GM18505 (cell line): ENCODE data around the gene SH3RF3.

Experiments
- ATAC-seq: cut with Tn5 transposase; IDR thresholded peaks from one replicate; pipeline ENCODE4 v1.9.1; 2021; ENCODE audit not compliant: unreplicated experiment
- POLR2A ChIP-seq: IDR thresholded peaks from 4 replicates; pipeline ENCODE4 v1.6.1; 2011; ENCODE audit warnings: borderline replicate concordance; ENCODE audit not compliant: insufficient read depth, insufficient read length; ENCODE audit errors: extremely low read depth

The SH3RF3 gene

GRCh38 chr2:109382951-109383350, 253.9 kb downstream of the SH3RF3 start:
- ATAC-seq: no peak
- TF ChIP-seq POLR2A: no peak

- ATAC-seq: no peak
- no peak for TF ChIP-seq POLR2A
Measured at GRCh38 chr2:109383505-109384307, 254.7 kb downstream of the SH3RF3 start.

DNA sequence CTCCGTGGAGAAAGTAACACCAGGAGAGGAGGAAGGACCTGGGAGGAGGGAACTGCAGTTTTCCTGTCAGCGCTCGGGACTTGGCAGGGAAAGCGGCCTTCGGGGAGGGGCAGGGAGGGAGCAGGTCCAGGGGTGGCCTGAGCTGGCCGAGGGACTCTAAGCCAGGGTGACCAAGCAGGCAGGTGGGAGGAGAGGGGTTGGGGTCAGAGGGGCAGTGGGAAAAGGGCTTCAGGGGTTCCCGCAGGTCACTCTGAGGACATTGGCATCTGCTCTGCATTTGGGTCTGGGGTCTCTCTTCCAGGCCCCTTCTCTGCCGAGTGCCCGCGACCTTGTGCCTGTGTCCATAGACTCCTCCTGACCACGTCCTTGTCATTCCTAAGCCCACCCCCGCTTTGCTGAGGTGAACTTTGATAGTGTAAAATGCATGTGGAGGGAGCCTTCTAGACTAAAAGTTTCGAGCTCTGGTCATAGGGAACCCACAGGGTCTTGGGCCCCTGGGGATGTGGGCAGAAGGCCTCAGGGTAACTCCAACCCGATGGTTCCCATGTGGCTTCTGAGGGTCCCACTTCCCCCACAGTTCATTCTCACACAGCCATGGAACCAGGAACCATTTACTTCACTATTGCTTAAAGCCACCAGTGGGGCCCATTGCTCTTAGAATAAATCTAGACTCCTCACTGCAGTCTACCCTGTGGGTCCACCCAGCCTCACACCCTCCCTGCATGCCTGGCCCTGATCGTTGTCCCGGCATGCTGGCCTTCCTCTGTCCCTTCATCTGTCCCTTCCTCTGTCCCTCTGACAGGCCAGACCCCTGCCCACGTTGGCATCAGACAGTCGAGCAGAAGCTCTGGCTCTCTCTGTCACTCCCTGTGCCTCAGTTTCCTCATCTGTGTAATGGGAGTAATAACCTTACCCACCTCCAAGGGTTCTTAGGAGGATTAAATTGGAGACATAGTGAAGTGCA, 255.6 kb downstream of the SH3RF3 start:
- ATAC-seq: no peak
- no peak for TF ChIP-seq POLR2A

- TF ChIP-seq POLR2A: no peak
- no peak for ATAC-seq
Measured at GRCh38 chr2:109385506-109385905, 256.5 kb downstream of the SH3RF3 start.

DNA sequence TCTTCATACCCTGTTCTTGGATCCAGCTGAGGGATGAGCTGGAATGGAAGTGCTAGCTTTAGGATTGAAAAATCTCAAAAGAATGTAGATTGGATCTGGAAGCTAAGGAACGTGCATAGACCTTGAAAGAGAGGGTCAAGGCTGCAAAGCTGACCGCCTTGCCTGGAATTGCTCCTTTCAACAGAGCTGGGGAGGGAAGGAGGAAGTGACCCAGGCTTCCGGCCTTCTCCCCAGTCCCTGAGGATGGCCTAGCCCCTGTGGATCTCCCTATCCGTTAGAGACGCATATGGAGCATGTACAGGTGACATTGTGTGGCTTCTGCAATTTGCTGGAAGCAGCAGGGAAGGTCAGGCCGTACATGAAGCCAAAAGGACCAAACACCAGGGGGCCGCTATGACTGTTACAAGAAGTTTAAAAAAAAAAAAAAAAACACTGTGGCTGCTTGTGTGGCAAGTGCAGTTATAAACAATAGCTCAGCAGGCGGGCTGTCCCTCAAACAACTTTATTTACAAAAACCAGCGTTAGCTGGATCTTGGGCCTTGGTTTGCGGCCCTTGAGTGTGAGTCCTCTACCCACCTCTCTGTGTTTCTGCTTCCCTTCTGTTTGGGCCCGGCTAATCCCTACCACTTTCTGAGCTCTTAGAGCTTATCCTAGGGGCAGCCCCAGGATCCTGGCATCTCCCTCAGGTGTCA, 257.1 kb downstream of the SH3RF3 start:
- no peak for ATAC-seq
- TF ChIP-seq POLR2A: no peak

DNA sequence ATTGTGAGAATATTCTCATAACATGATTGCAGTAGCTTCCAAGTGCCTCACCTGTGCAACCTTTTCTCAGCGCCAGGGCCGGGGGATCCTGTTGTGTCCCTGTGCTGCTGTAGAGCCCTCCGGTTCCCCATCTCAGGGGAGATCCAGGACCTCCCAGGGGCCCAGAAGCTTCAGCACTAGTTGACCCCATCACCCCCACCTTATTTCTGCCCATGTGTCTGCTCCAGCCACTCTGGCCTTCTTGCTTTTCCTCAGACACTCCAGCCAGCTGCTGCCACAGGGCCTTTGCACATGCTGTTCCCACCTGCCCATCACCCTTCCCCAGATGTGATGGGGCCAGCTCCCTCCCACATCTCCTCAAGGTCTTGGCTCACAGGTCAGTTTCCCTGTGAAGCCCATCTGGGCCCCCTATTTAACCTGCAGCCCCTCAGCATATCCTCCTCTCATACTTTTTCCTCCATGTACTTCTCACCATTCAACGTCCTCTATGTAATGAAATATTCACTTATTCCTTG, 258.3 kb downstream of the SH3RF3 start:
- no peak for TF ChIP-seq POLR2A
- ATAC-seq: no peak

DNA sequence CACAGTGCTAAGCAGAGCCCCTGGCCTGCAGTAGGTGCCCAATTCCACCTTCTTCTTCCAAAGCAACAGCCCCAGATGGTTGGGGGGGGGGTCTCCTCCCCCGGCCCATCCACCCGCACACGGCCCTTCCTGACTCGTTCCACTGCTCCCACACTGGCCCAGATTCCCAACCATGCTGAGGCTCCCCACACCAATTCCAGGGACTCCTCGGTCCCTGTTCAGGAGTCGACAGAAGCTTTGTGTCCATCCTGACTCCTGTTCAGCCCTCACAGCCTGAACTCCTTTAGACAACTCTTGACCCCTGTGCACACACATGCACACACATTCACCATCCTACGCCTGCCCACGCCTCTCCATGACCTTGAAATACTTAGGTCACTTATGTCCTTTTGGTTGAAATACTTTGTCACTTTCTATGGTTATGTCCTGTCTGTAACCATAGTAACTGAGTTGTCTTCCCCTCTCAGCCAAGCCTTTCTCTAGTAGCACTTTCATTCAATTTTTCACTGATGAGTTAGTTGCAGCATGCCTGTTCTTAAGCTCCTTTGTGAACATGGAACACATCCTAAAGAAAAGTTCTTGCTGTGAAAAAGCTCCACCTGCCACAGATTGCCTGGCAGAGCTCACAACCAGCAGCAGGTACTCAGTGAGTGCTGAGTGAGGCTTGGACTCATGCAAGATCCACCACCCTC, 258.9 kb downstream of the SH3RF3 start:
- no peak for ATAC-seq
- no peak for TF ChIP-seq POLR2A

GRCh38 chr2:109391243-109391642, 262.2 kb downstream of the SH3RF3 start:
- no peak for TF ChIP-seq POLR2A
- ATAC-seq: no peak

DNA sequence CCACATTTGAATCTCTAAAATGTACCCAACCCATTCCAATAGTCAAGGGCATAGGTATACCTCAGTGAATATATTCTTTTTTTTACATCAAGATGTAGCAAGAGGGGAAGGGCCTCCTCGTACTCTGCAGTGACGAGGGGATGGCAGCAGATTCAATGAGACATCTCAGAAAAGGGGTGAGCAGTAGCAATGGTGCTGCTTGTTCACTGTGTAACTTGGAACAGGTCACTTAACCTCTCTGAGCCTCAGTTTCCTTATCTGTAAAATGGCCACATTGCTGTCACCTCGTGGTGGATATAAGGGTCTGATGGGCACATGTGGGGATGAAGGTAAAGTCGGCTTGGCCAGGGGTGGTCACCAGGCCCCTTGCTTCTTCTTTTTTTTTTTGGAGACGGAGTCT, 263.1 kb downstream of the SH3RF3 start:
- ATAC-seq: no peak
- no peak for TF ChIP-seq POLR2A

GRCh38 chr2:109392816-109393661, 264.0 kb downstream of the SH3RF3 start:
- ATAC-seq: no peak
- no peak for TF ChIP-seq POLR2A

GRCh38 chr2:109393662-109393972, 264.6 kb downstream of the SH3RF3 start:
- ATAC-seq: no peak
- no peak for TF ChIP-seq POLR2A

- TF ChIP-seq POLR2A: no peak
- ATAC-seq: no peak
Measured at GRCh38 chr2:109395494-109396201, 266.6 kb downstream of the SH3RF3 start.
